Coronary artery (tissue), 2 donors: Measurements from ENCODE around the gene CCDC3.

Source experiments
- DNase-seq: peaks from one replicate; pipeline ENCODE4 v3.0.0-alpha.2; 2017; ENCODE audit warnings: low spot score
- H3K27ac ChIP-seq, 2 donors: fragments of 200-600 bp; sonication (generic); one replicate each; pipeline ENCODE4 v1.5.1; 2016 to 2019
- H3K4me3 ChIP-seq: fragments of 200-600 bp; sonication (generic); 2 replicates; pipeline ENCODE4 v1.5.1; 2016; ENCODE audit warnings: mild to moderate bottlenecking, moderate library complexity
- TF ChIP-seq, protein P1 (sequence below): fragments of 200-600 bp; sonication (generic); IDR thresholded peaks from one replicate; pipeline ENCODE4 v1.5.1; 2019; ENCODE audit warnings: antibody characterized with exemption

The CCDC3 gene

DNA sequence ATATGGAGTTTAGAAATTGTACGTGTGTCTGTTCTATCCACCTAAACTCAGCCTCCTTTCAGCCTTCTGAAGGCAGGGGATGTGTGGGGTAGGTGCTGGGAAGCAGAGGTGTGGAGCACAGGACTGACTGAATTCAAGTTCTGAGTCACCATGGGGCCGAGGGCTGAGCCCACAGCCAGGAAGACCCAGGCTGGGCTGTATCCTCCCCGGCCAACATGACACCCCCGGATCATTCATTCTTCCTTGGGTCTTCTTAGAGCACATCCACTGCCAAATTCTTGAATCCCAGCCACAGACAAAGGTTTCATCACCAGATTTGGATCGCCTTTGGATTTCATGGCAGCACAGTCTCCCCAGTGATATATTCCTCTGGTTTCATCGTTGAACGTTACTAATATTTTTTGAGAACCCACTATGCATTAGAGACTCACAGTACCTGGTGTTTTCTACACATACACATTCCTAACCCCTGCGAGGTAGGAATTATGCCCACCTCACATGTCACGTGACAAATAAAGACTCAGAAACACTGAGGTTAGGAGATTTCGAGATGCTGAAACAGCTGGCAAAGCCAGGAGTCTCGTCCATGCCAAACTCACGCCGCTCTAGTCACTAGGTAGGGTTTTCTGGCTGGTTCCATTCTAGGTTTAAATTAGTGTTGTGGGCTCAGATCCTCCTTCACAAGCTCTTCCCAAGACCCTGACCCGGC is 26.9 kb downstream of the CCDC3 start:
- DNase-seq, result peak; percentile 69
- TF ChIP-seq, protein P1, sequence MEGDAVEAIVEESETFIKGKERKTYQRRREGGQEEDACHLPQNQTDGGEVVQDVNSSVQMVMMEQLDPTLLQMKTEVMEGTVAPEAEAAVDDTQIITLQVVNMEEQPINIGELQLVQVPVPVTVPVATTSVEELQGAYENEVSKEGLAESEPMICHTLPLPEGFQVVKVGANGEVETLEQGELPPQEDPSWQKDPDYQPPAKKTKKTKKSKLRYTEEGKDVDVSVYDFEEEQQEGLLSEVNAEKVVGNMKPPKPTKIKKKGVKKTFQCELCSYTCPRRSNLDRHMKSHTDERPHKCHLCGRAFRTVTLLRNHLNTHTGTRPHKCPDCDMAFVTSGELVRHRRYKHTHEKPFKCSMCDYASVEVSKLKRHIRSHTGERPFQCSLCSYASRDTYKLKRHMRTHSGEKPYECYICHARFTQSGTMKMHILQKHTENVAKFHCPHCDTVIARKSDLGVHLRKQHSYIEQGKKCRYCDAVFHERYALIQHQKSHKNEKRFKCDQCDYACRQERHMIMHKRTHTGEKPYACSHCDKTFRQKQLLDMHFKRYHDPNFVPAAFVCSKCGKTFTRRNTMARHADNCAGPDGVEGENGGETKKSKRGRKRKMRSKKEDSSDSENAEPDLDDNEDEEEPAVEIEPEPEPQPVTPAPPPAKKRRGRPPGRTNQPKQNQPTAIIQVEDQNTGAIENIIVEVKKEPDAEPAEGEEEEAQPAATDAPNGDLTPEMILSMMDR, result no peak
- H3K4me3 ChIP-seq, result no peak overlapping the region
- peak overlapping the region; percentile 4 to 45 for H3K27ac ChIP-seq

DNA sequence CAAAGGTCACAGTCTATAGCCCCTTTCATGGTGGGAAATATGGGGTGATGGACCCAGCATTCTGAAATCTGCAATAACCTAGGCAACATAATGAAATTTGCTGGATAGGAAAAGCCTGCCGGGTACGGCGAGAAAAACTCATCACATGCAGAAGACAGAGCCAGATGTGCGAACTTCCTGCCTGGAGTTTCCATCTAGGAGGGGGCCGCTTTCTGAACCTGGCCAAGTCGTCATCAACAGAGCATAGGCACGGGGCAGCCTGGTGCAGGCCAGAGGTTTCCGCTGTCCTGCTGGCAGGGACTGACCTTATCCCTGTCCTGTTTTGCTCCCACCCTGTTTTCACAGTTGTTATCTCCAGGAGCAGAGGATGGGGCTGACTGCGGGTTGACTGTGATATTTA is 27.4 kb downstream of the CCDC3 start:
- TF ChIP-seq, protein P1, result no peak
- peak; percentile 28 for DNase-seq
- H3K4me3 ChIP-seq, result no peak overlapping the region
- peak overlapping the region; percentile 4 to 45 for H3K27ac ChIP-seq

GRCh38 chr10:12973149-12973718 is 28.3 kb downstream of the CCDC3 start:
- peak; percentile 58 for DNase-seq
- Histone ChIP-seq H3K4me3 (no peak overlapping the region), H3K27ac (peak overlapping the region; percentile 29 to 66)
- TF ChIP-seq, protein P1, result no peak

- H3K27ac ChIP-seq, result peak overlapping the region; percentile 67 to 79
Measured at GRCh38 chr10:12972146-12972545, 29.4 kb downstream of the CCDC3 start.

GRCh38 chr10:12971001-12971788 is 30.3 kb downstream of the CCDC3 start:
- TF ChIP-seq, protein P1, result no peak
- peak; percentile 79 for DNase-seq
- Histone ChIP-seq H3K4me3 (peak overlapping the region; percentile 11), H3K27ac (peak overlapping the region; percentile 67 to 79)

More at GRCh38 chr10:12972146-12972545, 29.4 kb downstream of the CCDC3 start:
- peak; percentile 52 for DNase-seq
- TF ChIP-seq, protein P1, result no peak
- no peak overlapping the region for H3K4me3 ChIP-seq

- TF ChIP-seq, protein P1, result no peak
- Histone ChIP-seq H3K27ac (peak overlapping the region; percentile 67 to 79), H3K4me3 (no peak overlapping the region)
- no peak for DNase-seq
Measured at GRCh38 chr10:12969951-12970350, 31.6 kb downstream of the CCDC3 start.
